Measurements from ENCODE around the gene KRTAP10-12.

KRTAP10-12 gene

DNA sequence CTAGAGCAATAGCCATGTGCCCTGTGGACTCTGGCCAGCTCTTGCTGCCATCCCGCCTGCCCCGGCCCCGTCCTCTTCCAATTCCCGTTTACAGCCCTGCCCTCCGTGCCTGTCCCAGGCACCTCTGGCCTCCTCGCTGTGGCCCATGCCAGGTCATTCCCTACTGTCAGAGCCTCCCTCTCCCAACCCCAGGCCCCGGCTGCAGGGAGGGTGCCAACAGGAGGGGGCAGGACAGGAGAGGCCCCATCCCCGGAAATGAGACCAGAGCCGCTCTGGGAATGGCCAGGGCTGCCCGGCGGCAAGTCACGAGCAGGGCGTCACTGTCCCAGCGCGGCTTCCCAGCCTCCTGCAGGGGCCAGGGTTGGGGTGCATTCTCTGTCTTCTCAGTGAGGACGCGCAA is 37.9 kb downstream of the KRTAP10-12 start:
- DNase-seq: no peak

GRCh38 chr21:44735821-44736220 is 38.8 kb downstream of the KRTAP10-12 start:
- no peak for DNase-seq

- DNase-seq: no peak
Measured at GRCh38 chr21:44736291-44737004, 39.5 kb downstream of the KRTAP10-12 start.

DNA sequence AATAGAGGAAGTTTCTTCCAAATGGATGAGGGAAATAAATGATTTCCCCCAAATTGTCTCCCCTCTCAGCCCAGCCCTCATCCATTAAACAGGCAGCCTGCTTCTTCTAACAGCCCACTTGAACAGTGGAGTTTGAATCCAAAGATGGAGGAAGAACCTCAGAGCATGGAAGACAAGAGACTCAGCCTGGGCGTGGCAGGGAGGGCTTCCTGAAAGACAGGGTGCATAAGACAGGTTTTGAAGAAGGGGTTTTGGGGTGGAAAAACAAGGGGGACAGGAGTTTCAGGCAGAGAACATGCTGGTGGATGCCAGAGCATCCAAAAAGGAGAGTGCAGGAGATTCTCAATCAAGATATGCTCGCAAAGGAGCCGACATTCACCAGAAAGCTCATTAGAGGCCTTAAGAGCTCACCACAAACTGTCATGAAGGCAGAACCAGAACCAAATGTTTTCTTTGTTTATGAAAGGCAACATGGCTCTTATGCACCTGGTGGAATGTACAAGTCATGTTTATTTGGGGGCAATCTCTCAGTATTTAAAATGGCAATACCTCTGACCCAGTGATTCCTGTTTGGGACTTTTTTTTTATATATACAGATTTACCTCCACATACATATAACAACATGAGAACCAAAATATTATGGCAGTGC is 40.9 kb downstream of the KRTAP10-12 start:
- DNase-seq: no peak

- DNase-seq: no peak
Measured at GRCh38 chr21:44738621-44739020, 41.6 kb downstream of the KRTAP10-12 start.

DNA sequence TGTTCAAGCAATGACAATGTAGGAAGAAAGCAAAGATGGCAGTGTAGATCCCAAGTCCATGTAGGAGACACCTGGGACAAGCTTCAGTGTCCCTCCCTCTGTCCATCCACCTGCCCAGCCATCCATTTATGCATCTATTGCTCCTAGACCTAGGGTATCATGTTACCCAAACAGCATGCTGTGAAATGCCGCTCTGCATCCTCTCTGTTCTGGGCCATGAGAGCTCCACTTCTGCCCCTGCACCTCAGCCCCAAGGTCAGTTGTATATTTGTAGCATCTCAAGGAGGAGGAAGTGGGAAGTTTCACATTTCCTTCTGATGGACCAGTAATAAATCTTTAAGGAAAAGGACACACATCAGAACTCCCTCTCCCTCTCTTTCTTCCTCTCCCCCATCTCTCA is 42.3 kb downstream of the KRTAP10-12 start:
- DNase-seq: no peak

GRCh38 chr21:44740742-44741141 is 43.8 kb downstream of the KRTAP10-12 start:
- DNase-seq: no peak

DNA sequence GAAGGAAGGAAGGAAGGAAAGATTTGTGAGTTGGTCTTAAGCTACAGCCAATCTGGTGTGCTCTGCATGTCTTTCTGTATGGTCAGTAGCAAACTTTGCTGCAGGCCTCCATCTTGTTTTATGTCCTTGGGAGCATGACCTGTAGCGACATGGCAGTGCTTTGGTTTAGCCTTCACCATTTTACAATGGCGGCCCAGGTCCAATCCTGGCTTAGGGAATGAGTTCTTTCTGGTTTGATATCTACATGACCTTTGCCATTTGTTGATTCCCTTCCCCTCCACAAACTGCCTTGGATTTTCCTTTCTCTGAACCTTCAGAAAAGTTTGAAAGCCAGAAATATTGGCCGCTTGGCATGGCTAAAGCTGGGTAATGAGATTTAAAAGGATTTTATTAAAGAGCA is 44.9 kb downstream of the KRTAP10-12 start:
- DNase-seq: no peak

DNA sequence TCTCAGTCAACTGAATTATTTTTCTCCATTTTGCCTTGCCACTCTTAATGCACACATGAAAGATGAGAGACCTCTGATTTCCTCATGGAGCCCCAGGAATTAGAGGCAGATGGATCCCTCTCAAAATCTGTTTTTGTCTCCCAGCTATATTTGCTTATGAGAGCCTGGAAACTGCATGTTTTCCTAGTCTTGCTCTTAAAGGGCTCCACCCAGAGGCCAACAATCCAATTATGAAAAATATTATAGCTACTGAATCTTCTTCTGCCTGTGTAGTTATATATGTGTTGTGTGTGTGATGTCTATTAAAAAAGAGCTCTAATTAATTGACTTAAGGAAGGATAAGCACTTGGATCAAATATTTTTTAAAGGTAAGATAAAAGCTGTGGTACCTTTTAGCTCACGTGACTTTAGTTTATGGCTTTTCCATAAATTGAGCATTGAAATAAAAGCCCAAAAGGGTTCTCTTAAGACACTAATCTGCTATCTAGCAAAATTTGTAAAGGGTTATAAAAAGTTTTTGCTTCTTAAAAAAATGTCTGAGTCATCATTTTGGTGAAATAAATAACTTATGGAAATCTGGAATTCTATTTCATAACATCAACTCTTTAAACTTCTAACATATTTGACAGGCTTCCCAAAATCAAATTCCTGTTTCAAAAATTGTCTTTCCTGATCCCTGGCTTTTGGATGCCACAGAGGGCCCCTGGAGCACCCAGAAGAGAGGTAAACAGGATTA is 45.6 kb downstream of the KRTAP10-12 start:
- DNase-seq: no peak

Measured in activated CD4-positive, alpha-beta T cell treated with anti-CD3 and anti-CD28 coated beads, Interleukin-2, amount 50 U/mL, for 48 hours (primary cell).